Osteoblast (primary cell): ENCODE results near the gene NFIB. TPM values are rescaled to one million over a fixed set of nuclear protein-coding genes. Genes with fewer than 3 reads are reported as not detected.

Experiments
- DNase-seq: peaks from one replicate; pipeline ENCODE4 v3.0.0; 2011; ENCODE audit warnings: low spot score, mixed read lengths; ENCODE audit not compliant: insufficient read length; ENCODE audit errors: missing footprints
- H2AFZ ChIP-seq: 2 replicates; pipeline ENCODE4 v1.6.0; 2011; ENCODE audit warnings: mild to moderate bottlenecking, low read length
- H3K27ac ChIP-seq: 2 replicates; pipeline ENCODE4 v1.5.1; 2011; ENCODE audit warnings: mild to moderate bottlenecking, low read depth, low read length, moderate library complexity
- H3K27me3 ChIP-seq: 2 replicates; pipeline ENCODE4 v1.6.0; 2012; ENCODE audit warnings: mild to moderate bottlenecking, control low read depth, inconsistent platforms, low read length, moderate library complexity; ENCODE audit not compliant: insufficient read depth
- H3K36me3 ChIP-seq: 2 replicates; pipeline ENCODE4 v1.5.1; 2011; ENCODE audit warnings: mild to moderate bottlenecking, low read length, control low read depth, moderate library complexity; ENCODE audit not compliant: insufficient read depth
- H3K4me1 ChIP-seq: 2 replicates; pipeline ENCODE4 v1.5.1; 2011; ENCODE audit warnings: mild to moderate bottlenecking, low read length, control low read depth, moderate library complexity; ENCODE audit not compliant: insufficient read depth
- H3K4me2 ChIP-seq: 2 replicates; pipeline ENCODE4 v1.6.0; 2011; ENCODE audit warnings: mild to moderate bottlenecking, low read length; ENCODE audit not compliant: insufficient read depth
- H3K4me3 ChIP-seq: fragments of 200-600 bp; sonication (generic); 3 replicates; pipeline ENCODE4 v1.5.1; 2012; ENCODE audit warnings: mild to moderate bottlenecking, low read length, inconsistent platforms; ENCODE audit not compliant: insufficient read depth
- H3K79me2 ChIP-seq: 2 replicates; pipeline ENCODE4 v1.6.0; 2012; ENCODE audit warnings: mild to moderate bottlenecking, low read length, control low read depth, inconsistent platforms; ENCODE audit not compliant: insufficient read depth
- H3K9me3 ChIP-seq: 2 replicates; pipeline ENCODE4 v1.5.1; 2011; ENCODE audit warnings: low read depth, low read length, control low read depth
- H4K20me1 ChIP-seq: 2 replicates; pipeline ENCODE4 v1.6.0; 2012; ENCODE audit warnings: mild to moderate bottlenecking, low read length, control low read depth; ENCODE audit not compliant: insufficient read depth
- total RNA-seq: library from RNA; depleted of rRNA; stranded (reverse); fragments of >200 nt; gene quantifications from 2 replicates; pipeline ENCODE4 v1.2.3, GENCODE V29; 2012
- TF ChIP-seq, protein P1 (sequence below): IDR thresholded peaks from 2 replicates; pipeline ENCODE4 v1.5.1; 2011; ENCODE audit warnings: mild to moderate bottlenecking, low read depth, low read length, moderate library complexity; ENCODE audit errors: extremely low read depth

NFIB gene
- total RNA-seq, 1 donor: 21.0 TPM

DNA sequence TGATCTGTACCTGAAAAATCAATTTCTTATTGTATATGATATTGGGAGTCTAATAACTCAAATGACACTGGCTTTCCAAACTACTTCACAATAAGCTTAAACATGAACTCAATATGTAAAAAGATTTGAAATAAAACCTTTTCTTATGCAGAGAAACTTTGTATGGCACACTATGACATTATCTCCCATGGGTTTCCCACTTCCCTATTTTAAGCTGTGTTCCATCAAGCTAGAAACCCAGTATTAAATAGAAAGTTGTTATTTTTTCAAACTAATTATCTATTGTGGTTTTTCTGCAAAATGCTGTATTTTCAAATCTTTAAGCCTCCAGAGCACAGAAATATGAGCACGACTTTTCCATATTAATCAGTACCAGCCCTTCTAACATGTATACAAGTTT, 174.7 kb downstream of the NFIB start:
- no peaks in the 10 kb centered on the region for H3K9me3 ChIP-seq
- H4K20me1 ChIP-seq: no peaks in the 10 kb centered on the region
- no peak overlapping the region for H3K4me2 ChIP-seq
- H3K27ac ChIP-seq: no peak overlapping the region
- no peaks in the 10 kb centered on the region for H3K79me2 ChIP-seq
- TF ChIP-seq, protein P1, sequence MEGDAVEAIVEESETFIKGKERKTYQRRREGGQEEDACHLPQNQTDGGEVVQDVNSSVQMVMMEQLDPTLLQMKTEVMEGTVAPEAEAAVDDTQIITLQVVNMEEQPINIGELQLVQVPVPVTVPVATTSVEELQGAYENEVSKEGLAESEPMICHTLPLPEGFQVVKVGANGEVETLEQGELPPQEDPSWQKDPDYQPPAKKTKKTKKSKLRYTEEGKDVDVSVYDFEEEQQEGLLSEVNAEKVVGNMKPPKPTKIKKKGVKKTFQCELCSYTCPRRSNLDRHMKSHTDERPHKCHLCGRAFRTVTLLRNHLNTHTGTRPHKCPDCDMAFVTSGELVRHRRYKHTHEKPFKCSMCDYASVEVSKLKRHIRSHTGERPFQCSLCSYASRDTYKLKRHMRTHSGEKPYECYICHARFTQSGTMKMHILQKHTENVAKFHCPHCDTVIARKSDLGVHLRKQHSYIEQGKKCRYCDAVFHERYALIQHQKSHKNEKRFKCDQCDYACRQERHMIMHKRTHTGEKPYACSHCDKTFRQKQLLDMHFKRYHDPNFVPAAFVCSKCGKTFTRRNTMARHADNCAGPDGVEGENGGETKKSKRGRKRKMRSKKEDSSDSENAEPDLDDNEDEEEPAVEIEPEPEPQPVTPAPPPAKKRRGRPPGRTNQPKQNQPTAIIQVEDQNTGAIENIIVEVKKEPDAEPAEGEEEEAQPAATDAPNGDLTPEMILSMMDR: no peak
- H3K36me3 ChIP-seq: no peaks in the 10 kb centered on the region
- no peak overlapping the region for H2AFZ ChIP-seq
- no peaks in the 10 kb centered on the region for H3K27me3 ChIP-seq
- DNase-seq: no peak
- no peak overlapping the region for H3K4me3 ChIP-seq
- H3K4me1 ChIP-seq: no peaks in the 10 kb centered on the region

GRCh38 chr9:14136646-14137370, 177.1 kb downstream of the NFIB start:
- Histone ChIP-seq H3K4me3 (no peak overlapping the region), H3K4me2 (no peak overlapping the region), H3K27me3 (no peaks in the 10 kb centered on the region), H3K36me3 (no peaks in the 10 kb centered on the region), H3K79me2 (no peaks in the 10 kb centered on the region), H3K27ac (no peak overlapping the region), H4K20me1 (no peaks in the 10 kb centered on the region), H3K4me1 (no peaks in the 10 kb centered on the region), H2AFZ (no peak overlapping the region), H3K9me3 (no peaks in the 10 kb centered on the region)
- no peak for DNase-seq
- TF ChIP-seq, protein P1: no peak

- Histone ChIP-seq H2AFZ (no peak overlapping the region), H3K9me3 (no peaks in the 10 kb centered on the region), H4K20me1 (no peaks in the 10 kb centered on the region), H3K27ac (no peak overlapping the region), H3K79me2 (no peaks in the 10 kb centered on the region), H3K4me3 (no peak overlapping the region), H3K4me1 (no peaks in the 10 kb centered on the region), H3K4me2 (no peak overlapping the region), H3K36me3 (no peaks in the 10 kb centered on the region), H3K27me3 (no peaks in the 10 kb centered on the region)
- no peak for DNase-seq
- TF ChIP-seq, protein P1: no peak
These were observed 177.8 kb downstream of the NFIB start for GRCh38 chr9:14136047-14136635.

DNA sequence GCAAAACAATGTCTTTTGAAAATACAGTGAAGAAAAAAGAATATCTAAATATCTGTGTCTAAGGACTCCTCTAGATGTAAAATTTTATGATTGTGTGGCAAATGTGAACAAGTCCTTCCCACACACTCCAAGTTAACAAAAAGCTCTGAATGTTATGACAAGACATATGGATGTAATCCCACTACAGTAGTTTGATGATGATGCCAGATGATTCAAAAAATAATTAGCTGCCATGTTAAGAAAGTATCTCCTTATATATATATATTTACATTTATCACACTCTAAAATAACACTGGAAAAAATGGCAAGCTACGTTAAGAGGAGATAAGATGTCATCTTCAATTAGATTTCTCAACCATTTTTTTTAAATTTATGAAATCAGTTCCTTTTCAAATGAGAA, 178.5 kb downstream of the NFIB start:
- Histone ChIP-seq H3K79me2 (no peaks in the 10 kb centered on the region), H3K4me1 (no peaks in the 10 kb centered on the region), H3K27ac (no peak overlapping the region), H3K4me2 (no peak overlapping the region), H4K20me1 (no peaks in the 10 kb centered on the region), H3K4me3 (no peak overlapping the region), H2AFZ (no peak overlapping the region), H3K36me3 (no peaks in the 10 kb centered on the region), H3K27me3 (no peaks in the 10 kb centered on the region), H3K9me3 (no peaks in the 10 kb centered on the region)
- TF ChIP-seq, protein P1: no peak
- no peak for DNase-seq
